Glomerular endothelial cell (primary cell): ENCODE results near the gene SIRPD. TPM values are rescaled to one million over a fixed set of nuclear protein-coding genes. Genes with fewer than 3 reads are reported as not detected.
"Not testable (repeated sequence)": the region's sequence is repeated elsewhere in the genome, so short reads cannot be mapped to it uniquely, and the experiment has no call there.

ENCODE experiments used
- DNase-seq: peaks from one replicate; pipeline ENCODE4 v3.0.0-alpha.2; 2011; ENCODE audit warnings: low read depth, low spot score; ENCODE audit errors: extremely low read depth
- total RNA-seq: library from RNA; depleted of rRNA; stranded (reverse); fragments of >200 nt; gene quantifications from 2 replicates; pipeline ENCODE4 v1.2.3, GENCODE V29; 2015

The SIRPD gene
- total RNA-seq, 1 donor from 2014 or later, result not detected

GRCh38 chr20:1497371-1497770 lies 60.1 kb downstream of the SIRPD start:
- DNase-seq, result not testable (repeated sequence)

GRCh38 chr20:1496930-1497329 lies 60.6 kb downstream of the SIRPD start:
- DNase-seq, result no peak

- DNase-seq, result no peak
These were observed 63.1 kb downstream of the SIRPD start for GRCh38 chr20:1494436-1494835.

GRCh38 chr20:1493536-1493935 lies 64.0 kb downstream of the SIRPD start:
- no peak for DNase-seq

- DNase-seq, result peak; percentile 20
These were observed 65.5 kb downstream of the SIRPD start for GRCh38 chr20:1491860-1492642.

- DNase-seq, result peak; percentile 82
These were observed 66.1 kb downstream of the SIRPD start, which contains the start of gene SIRPB2 for GRCh38 chr20:1491281-1491840. Gene SIRPB2, minus strand, starts transcription at chr20:1491420. Its CDS starts 61 bp downstream, at chr20:1491359.

- DNase-seq, result no peak
These were observed 66.8 kb downstream of the SIRPD start for GRCh38 chr20:1490643-1491195.

- no peak for DNase-seq
These were observed 67.6 kb downstream of the SIRPD start for GRCh38 chr20:1489764-1490436.

- DNase-seq, result no peak
These were observed 68.2 kb downstream of the SIRPD start for GRCh38 chr20:1489325-1489724.

GRCh38 chr20:1486566-1486965 lies 70.9 kb downstream of the SIRPD start:
- no peak for DNase-seq

GRCh38 chr20:1484438-1485116 lies 72.9 kb downstream of the SIRPD start:
- no peak for DNase-seq

Other genes starting within 250 kb of the SIRPD start
- gene SDCBP2, start 228.6 kb downstream of the SIRPD start, total RNA-seq, result 3.2 and 4.4 TPM in 2 replicates
- 737 and 783 TPM in 2 replicates for gene FKBP1A, start 164.7 kb downstream of the SIRPD start, total RNA-seq
- gene NSFL1C, start 90.9 kb downstream of the SIRPD start, total RNA-seq, result 53.9 and 74.2 TPM in 2 replicates
- gene SIRPB2, start 66.3 kb downstream of the SIRPD start, total RNA-seq, result 0.97 and 15.8 TPM in 2 replicates
- 4.1 and 5.0 TPM in 2 replicates for gene SIRPB1, start 62.3 kb upstream of the SIRPD start, total RNA-seq
- not detected in 2 replicates for gene SIRPG, start 100.1 kb upstream of the SIRPD start, total RNA-seq